Raji (cell line): Measurements from ENCODE around the gene LHX6.

Experiments
- POLR2A ChIP-seq: IDR thresholded peaks from 2 replicates; pipeline ENCODE4 v1.6.1; 2011; ENCODE audit warnings: low read depth, low read length, control low read depth; ENCODE audit not compliant: insufficient read depth

The LHX6 gene

DNA sequence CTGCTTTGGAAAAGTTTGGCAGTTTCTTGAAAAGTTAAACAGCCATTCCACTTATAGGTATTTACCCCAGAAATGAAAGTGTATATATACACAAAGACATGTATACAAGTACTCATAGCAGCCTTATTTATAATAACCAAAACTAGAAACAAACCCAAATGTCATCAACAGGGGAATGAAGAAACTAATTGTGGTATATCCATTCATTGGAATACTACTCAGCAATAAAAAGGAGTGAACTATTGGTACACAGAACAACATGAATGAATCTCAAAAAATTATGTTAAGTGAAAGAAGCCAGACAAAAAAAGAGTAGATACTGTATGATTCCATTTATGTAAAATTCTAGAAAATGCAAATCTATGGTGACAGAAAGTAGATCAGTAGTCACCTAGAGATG, 66.3 kb downstream of the LHX6 start:
- no peak for TF ChIP-seq POLR2A

- TF ChIP-seq POLR2A, result no peak
Measured at GRCh38 chr9:122159925-122160246, 68.9 kb downstream of the LHX6 start.

DNA sequence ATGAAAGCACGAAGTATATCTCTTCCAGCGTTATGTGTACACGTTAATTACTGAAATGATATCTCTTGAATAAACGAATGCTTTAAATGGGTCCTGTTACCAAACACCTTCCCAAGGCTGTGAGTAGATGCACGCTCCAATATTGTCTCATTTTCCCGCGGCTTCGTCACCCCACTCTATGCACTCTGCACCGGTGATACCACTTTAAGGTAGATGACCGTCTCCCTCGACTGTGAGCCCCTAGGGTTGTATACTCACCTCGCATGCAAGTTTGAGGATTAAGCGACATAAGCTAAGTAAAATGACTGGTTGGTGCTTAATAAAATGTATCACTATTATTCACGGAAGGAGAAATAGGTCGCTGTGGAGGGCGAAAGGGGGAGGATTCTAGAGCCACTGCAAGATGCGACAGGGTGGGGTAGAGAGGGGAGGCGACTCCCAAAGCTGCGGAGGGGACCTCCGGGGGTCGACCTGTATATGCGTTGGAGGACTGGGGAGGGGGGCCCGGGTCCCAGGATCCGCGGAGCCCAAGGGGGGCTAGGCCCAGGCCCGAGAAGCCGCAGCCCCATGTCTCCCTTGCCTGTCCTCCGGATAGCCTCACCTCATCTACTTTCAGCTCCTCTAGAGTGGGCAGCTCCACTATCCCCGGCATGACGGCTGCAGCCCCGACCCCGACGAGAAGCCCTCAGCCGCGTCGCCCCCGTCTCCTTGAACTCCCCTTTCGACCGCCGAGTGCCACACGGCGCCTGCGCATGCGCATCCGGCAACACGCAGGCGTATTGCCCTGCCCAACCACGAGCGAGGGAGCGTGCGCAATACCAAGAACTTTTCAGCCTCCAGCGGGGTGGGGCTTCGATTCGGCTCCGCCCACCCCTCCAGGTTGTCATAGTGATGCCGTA, 69.5 kb downstream of the LHX6 start, which contains the start of the genes MORN5 and NDUFA8:
Gene MORN5 (plus strand): TSS at position 883 of the 899 bp plus-strand sequence. CDS start 65 bp downstream, outside the sequence.
Gene NDUFA8 (minus strand): TSS at position 754 of the 899 bp plus-strand sequence. CDS start 102 bp downstream, at position 652.
- TF ChIP-seq POLR2A, result peak; percentile 94

- no peak for TF ChIP-seq POLR2A
Measured at GRCh38 chr9:122158202-122158601, 70.6 kb downstream of the LHX6 start.

- no peak for TF ChIP-seq POLR2A
Measured at GRCh38 chr9:122155796-122156195, 73.0 kb downstream of the LHX6 start.
